Lower lobe of right lung (tissue), 2 donors: Measurements from ENCODE around the gene CACNA1B. TPM values are rescaled to one million over a fixed set of nuclear protein-coding genes. Genes with fewer than 3 reads are reported as not detected.

Experiments
- ATAC-seq, 2 donors: fragments of 200-7000 bp; cut with Tn5 transposase; one replicate each; pipeline ENCODE4 v1.9.1; 2020 to 2022; ENCODE audit warnings: mild to moderate bottlenecking in 2 of 2, moderate library complexity in 2 of 2
- DNase-seq: peaks from one replicate; pipeline ENCODE4 v3.0.0-alpha.2; 2020
- H3K27ac ChIP-seq: fragments of 200-600 bp; one replicate; pipeline ENCODE4 v1.8.0; 2022
- H3K27me3 ChIP-seq: fragments of 200-600 bp; one replicate; pipeline ENCODE4 v1.8.0; 2022; ENCODE audit warnings: low read depth
- H3K36me3 ChIP-seq: fragments of 200-600 bp; one replicate; pipeline ENCODE4 v1.8.0; 2022; ENCODE audit warnings: mild to moderate bottlenecking
- H3K4me1 ChIP-seq: fragments of 200-600 bp; one replicate; pipeline ENCODE4 v1.8.0; 2022
- H3K4me3 ChIP-seq: fragments of 200-600 bp; one replicate; pipeline ENCODE4 v1.8.0; 2022; ENCODE audit warnings: mild to moderate bottlenecking
- H3K9me3 ChIP-seq: fragments of 200-600 bp; one replicate; pipeline ENCODE4 v1.8.0; 2022
- CTCF ChIP-seq: fragments of 200-600 bp; IDR thresholded peaks from one replicate; pipeline ENCODE4 v1.8.0; 2022; ENCODE audit warnings: antibody characterized with exemption, mild to moderate bottlenecking
- intact Hi-C: fragments of 100-400 bp; cut with DNase I; formaldehyde crosslinking; loops from one replicate; pipeline ENCODE4 v1.11.0; 2022
- total RNA-seq: library from RNA; stranded (reverse); fragmentation: NEBNext Ultra II Directional; extraction: Animal tissue kit (Norgen Biotek cat#: 25700); gene quantifications from one replicate; pipeline ENCODE4 v1.2.1, GENCODE V29; 2021
- donor health status: DM: no; HTN: yes; CAD: no; lungs with severe emphysema.

Gene CACNA1B
- total RNA-seq, 1 donor from 2014 or later: 0.06 TPM

GRCh38 chr9:138049085-138049778 lies 171.7 kb downstream of the CACNA1B start:
- TF ChIP-seq CTCF: no peak
- H3K27me3 ChIP-seq: peaks cover 28% of the 10 kb centered on the region

GRCh38 chr9:138049779-138050471 lies 172.3 kb downstream of the CACNA1B start:
- Histone ChIP-seq H3K36me3 (no peaks in the 10 kb centered on the region), H3K27me3 (peaks cover 28% of the 10 kb centered on the region), H3K4me1 (no peaks in the 10 kb centered on the region), H3K27ac (no peak overlapping the region), H3K4me3 (no peak overlapping the region), H3K9me3 (no peaks in the 10 kb centered on the region)
- ATAC-seq: no peak
- DNase-seq: no peak
- intact Hi-C loops: no loop called here
- TF ChIP-seq CTCF: no peak

More at GRCh38 chr9:138049085-138049778, 171.7 kb downstream of the CACNA1B start:
- H3K36me3 ChIP-seq: no peaks in the 10 kb centered on the region
- H3K4me1 ChIP-seq: no peaks in the 10 kb centered on the region
- H3K4me3 ChIP-seq: no peak overlapping the region
- intact Hi-C loops: no loop called here
- H3K9me3 ChIP-seq: no peaks in the 10 kb centered on the region
- H3K27ac ChIP-seq: no peak overlapping the region
- DNase-seq: no peak
- ATAC-seq: no peak

GRCh38 chr9:138050472-138051330 lies 173.1 kb downstream of the CACNA1B start:
- no peak for TF ChIP-seq CTCF
- H3K36me3 ChIP-seq: no peaks in the 10 kb centered on the region
- intact Hi-C loops: no loop called here
- peaks cover 28% of the 10 kb centered on the region for H3K27me3 ChIP-seq
- H3K4me3 ChIP-seq: no peak overlapping the region
- H3K27ac ChIP-seq: no peak overlapping the region
- ATAC-seq (no peak), DNase-seq (no peak)
- H3K9me3 ChIP-seq: no peaks in the 10 kb centered on the region
- no peaks in the 10 kb centered on the region for H3K4me1 ChIP-seq

- Histone ChIP-seq H3K27ac (no peak overlapping the region), H3K4me3 (no peak overlapping the region), H3K9me3 (no peaks in the 10 kb centered on the region), H3K27me3 (peaks cover 27% of the 10 kb centered on the region), H3K36me3 (no peaks in the 10 kb centered on the region), H3K4me1 (no peaks in the 10 kb centered on the region)
- intact Hi-C loops: no loop called here
- ATAC-seq: no peak
- TF ChIP-seq CTCF: no peak
- DNase-seq: no peak
These were observed 174.2 kb downstream of the CACNA1B start for GRCh38 chr9:138051586-138052321.

- no peak overlapping the region for H3K27ac ChIP-seq
- H3K36me3 ChIP-seq: no peaks in the 10 kb centered on the region
- no peaks in the 10 kb centered on the region for H3K4me1 ChIP-seq
- no peaks in the 10 kb centered on the region for H3K9me3 ChIP-seq
- TF ChIP-seq CTCF: no peak
- peaks cover 24% of the 10 kb centered on the region for H3K27me3 ChIP-seq
- no peak for DNase-seq
- ATAC-seq: no peak
- intact Hi-C loops: no loop called here
- H3K4me3 ChIP-seq: no peak overlapping the region
These were observed 174.7 kb downstream of the CACNA1B start for GRCh38 chr9:138052322-138052615.
